Activated CD4-positive, alpha-beta T cell treated with anti-CD3 and anti-CD28 coated beads for 36 hours (primary cell): ENCODE results near the gene GIGYF2. TPM values are rescaled to one million over a fixed set of nuclear protein-coding genes. Genes with fewer than 3 reads are reported as not detected.

Experiments used
- ATAC-seq: fragments of 200-7000 bp; cut with Tn5 transposase; one replicate; pipeline ENCODE4 v1.10.0; 2021; ENCODE audit warnings: mild to moderate bottlenecking, moderate library complexity
- CTCF ChIA-PET: fragments of 350-600 bp; sonication (Branson Sonifier 250); formaldehyde crosslinking; loops from one replicate; lab custom pipeline; 2021; ENCODE audit warnings: antibody characterized with exemption; lab: Charles Lee
- POLR2A ChIA-PET: fragments of 350-600 bp; sonication (Branson Sonifier 250); formaldehyde crosslinking; loops from one replicate; lab custom pipeline; 2021; ENCODE audit warnings: antibody characterized with exemption, inconsistent platforms; lab: Charles Lee
- DNase-seq: peaks from one replicate; pipeline ENCODE4 v3.0.0-alpha.2; 2020
- H3K27ac Mint-ChIP-seq: one replicate; pipeline ENCODE4 v1.8.0; 2021; ENCODE audit warnings: mixed read lengths
- H3K27me3 Mint-ChIP-seq: one replicate; pipeline ENCODE4 v1.8.0; 2021; ENCODE audit warnings: mixed read lengths
- H3K36me3 Mint-ChIP-seq: one replicate; pipeline ENCODE4 v1.8.0; 2021; ENCODE audit warnings: low read depth, mixed read lengths
- H3K4me1 Mint-ChIP-seq: one replicate; pipeline ENCODE4 v1.8.0; 2021; ENCODE audit warnings: mixed read lengths
- H3K4me3 Mint-ChIP-seq: one replicate; pipeline ENCODE4 v1.8.0; 2021; ENCODE audit warnings: mild to moderate bottlenecking, moderate library complexity, mixed read lengths
- H3K9me3 Mint-ChIP-seq: one replicate; pipeline ENCODE4 v1.8.0; 2021; ENCODE audit warnings: low read depth, mixed read lengths
- intact Hi-C, 2 experiments: fragments of 100-400 bp; cut with DNase I in 1 of 2; cut with micrococcal nuclease in 1 of 2; formaldehyde crosslinking; loops; one replicate each; pipeline versions ENCODE4 v1.14.2 to v1.15.1; 2022 to 2024; cut with DNase I, micrococcal nuclease
- total RNA-seq, 2 experiments: library from RNA; stranded (reverse); gene quantifications; one replicate each; pipeline ENCODE4 v1.2.3, GENCODE V29; 2021

Gene GIGYF2
- total RNA-seq, 2 experiments from 2014 or later, result 51.1 to 51.9 TPM

- DNase-seq (peak; percentile 58), ATAC-seq (no peak)
- POLR2A ChIA-PET, result no interaction called here
- intact Hi-C loops, result loop anchor here (1.0 to 10.0 kb wide), 3 partner anchors 293 to 493 kb away; partner anchors contain the start of gene ATG16L1 (in 2 of the 2)
- no peaks in the 10 kb centered on the region for H3K9me3 Mint-ChIP-seq
- CTCF ChIA-PET, result interaction anchor here (0.7 to 0.9 kb wide), 2 partner anchors 44 to 50 kb away, joined by 3 to 4 read pairs; no protein-coding TSS in a partner anchor
- peaks cover 19% of the 10 kb centered on the region for H3K36me3 Mint-ChIP-seq
- no peaks in the 10 kb centered on the region for H3K27me3 Mint-ChIP-seq
- no peak overlapping the region for H3K27ac Mint-ChIP-seq
- no peak overlapping the region for H3K4me3 Mint-ChIP-seq
- H3K4me1 Mint-ChIP-seq, result peaks cover 17% of the 10 kb centered on the region
Measured at GRCh38 chr2:232761301-232761907, 64.3 kb downstream of the GIGYF2 start.

- Mint-ChIP-seq H3K27me3 (no peaks in the 10 kb centered on the region), H3K36me3 (peaks cover 32% of the 10 kb centered on the region), H3K4me3 (no peak overlapping the region), H3K9me3 (no peaks in the 10 kb centered on the region), H3K27ac (no peak overlapping the region), H3K4me1 (peaks cover 28% of the 10 kb centered on the region)
- intact Hi-C loops, result loop anchor here in 1 of 2 experiments (10.0 kb wide), 1 partner anchor 487 kb away; the partner anchor contains the start of gene ATG16L1
- CTCF ChIA-PET, result interaction anchor here (0.6 kb wide), 1 partner anchor 521 kb away, joined by 3 read pairs; no protein-coding TSS in a partner anchor
- ATAC-seq (no peak), DNase-seq (no peak)
- POLR2A ChIA-PET, result no interaction called here
Measured at GRCh38 chr2:232767866-232768265, 70.7 kb downstream of the GIGYF2 start.

GRCh38 chr2:232770207-232770606 is 73.1 kb downstream of the GIGYF2 start:
- H3K36me3 Mint-ChIP-seq, result peaks cover 38% of the 10 kb centered on the region

GRCh38 chr2:232771870-232772269 is 74.7 kb downstream of the GIGYF2 start:
- no peaks in the 10 kb centered on the region for H3K27me3 Mint-ChIP-seq
- DNase-seq, result no peak
- CTCF ChIA-PET, result interaction anchor here (0.6 to 1.9 kb wide), 3 partner anchors 9 to 226 kb away, joined by 3 to 10 read pairs (median 3); no protein-coding TSS in a partner anchor
- H3K4me1 Mint-ChIP-seq, result peaks cover 20% of the 10 kb centered on the region
- ATAC-seq, result no peak
- no peak overlapping the region for H3K27ac Mint-ChIP-seq
- intact Hi-C loops, result no loop called here
- H3K9me3 Mint-ChIP-seq, result no peaks in the 10 kb centered on the region
- H3K4me3 Mint-ChIP-seq, result no peak overlapping the region
- H3K36me3 Mint-ChIP-seq, result peaks cover 35% of the 10 kb centered on the region
- POLR2A ChIA-PET, result no interaction called here

More at GRCh38 chr2:232770207-232770606, 73.1 kb downstream of the GIGYF2 start:
- DNase-seq, result no peak
- ATAC-seq, result no peak
- H3K4me1 Mint-ChIP-seq, result peaks cover 30% of the 10 kb centered on the region
- CTCF ChIA-PET, result interaction anchor here (0.6 kb wide), 1 partner anchor 535 kb away, joined by 3 read pairs; no protein-coding TSS in a partner anchor
- H3K9me3 Mint-ChIP-seq, result no peaks in the 10 kb centered on the region
- H3K27me3 Mint-ChIP-seq, result no peaks in the 10 kb centered on the region
- no peak overlapping the region for H3K27ac Mint-ChIP-seq
- intact Hi-C loops, result no loop called here
- POLR2A ChIA-PET, result no interaction called here
- no peak overlapping the region for H3K4me3 Mint-ChIP-seq

DNA sequence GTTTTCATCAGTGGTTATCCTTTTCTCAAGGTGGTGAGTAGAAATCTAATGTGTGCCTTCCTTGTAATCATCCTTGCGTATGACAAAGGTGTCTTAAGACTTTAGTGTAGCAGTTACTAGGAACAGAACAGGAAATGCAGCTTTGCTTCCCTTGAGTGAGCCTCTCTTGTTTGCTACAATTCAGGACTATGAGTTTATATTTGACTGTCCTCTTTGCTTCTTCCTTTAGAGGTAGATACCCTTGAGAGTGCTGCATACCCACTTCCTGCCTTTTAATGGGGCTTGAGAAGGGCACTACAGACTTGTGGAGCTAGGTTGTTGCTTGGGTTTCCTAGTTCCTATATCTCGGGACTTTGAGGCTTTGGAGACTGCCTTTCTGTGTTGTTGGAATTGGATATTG is 75.4 kb downstream of the GIGYF2 start:
- H3K4me3 Mint-ChIP-seq, result no peak overlapping the region
- H3K27me3 Mint-ChIP-seq, result no peaks in the 10 kb centered on the region
- CTCF ChIA-PET, result interaction anchor here (1.9 kb wide), 1 partner anchor 10 kb away, joined by 10 read pairs; no protein-coding TSS in a partner anchor
- DNase-seq (no peak), ATAC-seq (peak; percentile 73)
- intact Hi-C loops, result no loop called here
- peaks cover 35% of the 10 kb centered on the region for H3K36me3 Mint-ChIP-seq
- no peaks in the 10 kb centered on the region for H3K9me3 Mint-ChIP-seq
- H3K27ac Mint-ChIP-seq, result peak overlapping the region; percentile 51
- H3K4me1 Mint-ChIP-seq, result peaks cover 20% of the 10 kb centered on the region
- POLR2A ChIA-PET, result no interaction called here

- Mint-ChIP-seq H3K4me1 (peaks cover 20% of the 10 kb centered on the region), H3K36me3 (peaks cover 28% of the 10 kb centered on the region), H3K4me3 (no peak overlapping the region), H3K9me3 (no peaks in the 10 kb centered on the region), H3K27me3 (no peaks in the 10 kb centered on the region), H3K27ac (no peak overlapping the region)
- intact Hi-C loops, result no loop called here
- ChIA-PET POLR2A (no interaction called here), CTCF (interaction anchor here (0.6 kb wide), 1 partner anchor 59 kb away, joined by 4 read pairs; no protein-coding TSS in a partner anchor)
- ATAC-seq, result no peak
- DNase-seq, result no peak
Measured at GRCh38 chr2:232773815-232774214, 76.7 kb downstream of the GIGYF2 start.

- POLR2A ChIA-PET, result interaction anchor here (0.7 kb wide), 1 partner anchor 172 kb away, joined by 3 read pairs; no protein-coding TSS in a partner anchor
- Mint-ChIP-seq H3K4me1 (peaks cover 15% of the 10 kb centered on the region), H3K36me3 (peaks cover 14% of the 10 kb centered on the region), H3K9me3 (no peaks in the 10 kb centered on the region), H3K27ac (no peak within 1 kb of the TSS), H3K27me3 (no peaks in the 10 kb centered on the region), H3K4me3 (no peak within 1 kb of the TSS)
- intact Hi-C loops, result no loop called here
- no peak for DNase-seq
- CTCF ChIA-PET, result interaction anchor here (0.8 kb wide), 1 partner anchor 10 kb away, joined by 4 read pairs; no protein-coding TSS in a partner anchor
- ATAC-seq, result no peak
Measured at GRCh38 chr2:232776435-232776834, 79.3 kb downstream of the GIGYF2 start, which contains the start of gene KCNJ13. TSS of gene KCNJ13 (minus strand) at chr2:232776565. CDS start at chr2:232771362, 5,203 bp downstream.

- ATAC-seq (no peak), DNase-seq (no peak)
- Mint-ChIP-seq H3K4me1 (peaks cover 15% of the 10 kb centered on the region), H3K36me3 (peaks cover 15% of the 10 kb centered on the region), H3K27ac (no peak overlapping the region), H3K9me3 (no peaks in the 10 kb centered on the region), H3K4me3 (no peak overlapping the region), H3K27me3 (no peaks in the 10 kb centered on the region)
- POLR2A ChIA-PET, result no interaction called here
- intact Hi-C loops, result no loop called here
- CTCF ChIA-PET, result no interaction called here
Measured at GRCh38 chr2:232777276-232777675, 80.1 kb downstream of the GIGYF2 start.

GRCh38 chr2:232779465-232779864 is 82.3 kb downstream of the GIGYF2 start:
- H3K27ac Mint-ChIP-seq, result no peak overlapping the region
- no peaks in the 10 kb centered on the region for H3K9me3 Mint-ChIP-seq
- H3K36me3 Mint-ChIP-seq, result peaks cover 13% of the 10 kb centered on the region
- intact Hi-C loops, result no loop called here
- POLR2A ChIA-PET, result no interaction called here
- no peak overlapping the region for H3K4me3 Mint-ChIP-seq
- ATAC-seq (no peak), DNase-seq (no peak)
- H3K4me1 Mint-ChIP-seq, result peaks cover 7% of the 10 kb centered on the region
- CTCF ChIA-PET, result interaction anchor here (0.6 kb wide), 1 partner anchor 283 kb away, joined by 3 read pairs; no protein-coding TSS in a partner anchor
- no peaks in the 10 kb centered on the region for H3K27me3 Mint-ChIP-seq

DNA sequence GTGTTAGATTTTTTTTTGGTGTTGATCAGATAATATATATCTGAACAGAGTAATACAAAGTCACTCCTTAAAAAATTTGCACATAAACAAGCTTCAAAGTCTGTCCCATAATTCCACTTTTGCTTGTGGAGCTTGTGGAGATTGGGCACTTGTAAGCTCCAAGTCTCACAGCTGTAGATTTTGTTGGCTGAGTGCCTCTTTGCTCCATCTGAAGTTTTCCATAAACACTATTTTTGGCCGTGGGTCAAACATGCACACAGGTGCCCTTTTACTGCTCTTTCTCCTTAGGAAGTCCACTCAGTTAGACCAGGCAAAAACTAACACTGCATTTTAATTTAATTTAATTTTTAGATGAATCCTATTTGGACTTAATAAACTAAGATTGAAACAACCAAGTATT is 82.8 kb downstream of the GIGYF2 start:
- Mint-ChIP-seq H3K9me3 (no peaks in the 10 kb centered on the region), H3K4me3 (no peak overlapping the region), H3K36me3 (peaks cover 14% of the 10 kb centered on the region), H3K27me3 (no peaks in the 10 kb centered on the region), H3K27ac (no peak overlapping the region), H3K4me1 (peaks cover 10% of the 10 kb centered on the region)
- no peak for ATAC-seq
- DNase-seq, result no peak
- CTCF ChIA-PET, result interaction anchor here (0.6 kb wide), 2 partner anchors 283 to 1450 kb away, joined by 3 read pairs; no protein-coding TSS in a partner anchor
- POLR2A ChIA-PET, result no interaction called here
- intact Hi-C loops, result no loop called here

GRCh38 chr2:232781765-232782164 is 84.6 kb downstream of the GIGYF2 start:
- Mint-ChIP-seq H3K4me1 (peaks cover 10% of the 10 kb centered on the region), H3K27ac (peak overlapping the region; percentile 45), H3K36me3 (peaks cover 16% of the 10 kb centered on the region), H3K4me3 (no peak overlapping the region), H3K27me3 (no peaks in the 10 kb centered on the region), H3K9me3 (no peaks in the 10 kb centered on the region)
- ChIA-PET POLR2A (interaction anchor here (0.8 kb wide), 1 partner anchor 485 kb away, joined by 3 read pairs; no protein-coding TSS in a partner anchor), CTCF (interaction anchor here (1.0 kb wide), 1 partner anchor 55 kb away, joined by 3 read pairs; no protein-coding TSS in a partner anchor)
- ATAC-seq (peak; percentile 100), DNase-seq (peak; percentile 55)
- intact Hi-C loops, result no loop called here
